Suprapubic skin (tissue), 3 donors: ENCODE results near the gene KLF16.

Source experiments
- CTCF ChIP-seq, 2 donors: fragments of 200-600 bp in 1 of 2; fragments of 450-650 bp in 1 of 2; sonication (generic) in 1 of 2; IDR thresholded peaks; one replicate each; pipeline ENCODE4 v1.5.1; 2016 to 2019; ENCODE audit warnings: antibody characterized with exemption in 2 of 2, mild to moderate bottlenecking in 1 of 2, moderate library complexity in 1 of 2
- POLR2A ChIP-seq, 2 donors: fragments of 450-650 bp; IDR thresholded peaks; one replicate each; pipeline ENCODE4 v1.6.1; 2017; ENCODE audit warnings: antibody characterized with exemption in 2 of 2, mild to moderate bottlenecking in 2 of 2, moderate library complexity in 2 of 2

DNA sequence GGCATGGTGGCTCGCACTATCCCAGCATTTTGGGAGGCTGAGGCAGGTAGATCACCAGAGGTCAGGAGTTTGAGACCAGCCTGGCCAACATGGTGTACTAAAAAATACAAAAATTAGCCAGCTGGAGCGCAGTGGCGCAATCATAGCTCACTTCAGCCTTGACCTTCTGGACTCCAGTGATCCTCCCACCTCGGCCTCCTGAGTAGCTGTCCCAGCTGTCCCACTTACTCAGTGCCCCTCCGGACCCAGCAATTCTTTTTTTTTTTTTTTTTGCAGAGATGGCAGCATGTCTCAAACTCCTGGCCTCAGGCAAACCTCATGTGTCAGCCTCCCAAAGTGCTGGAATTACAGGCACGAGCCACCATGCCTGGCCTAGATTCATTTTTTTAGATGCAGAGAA, 39.5 kb upstream of the KLF16 start:
- TF ChIP-seq POLR2A (IDR thresholded peaks at IDR 0.05) = no peak
- TF ChIP-seq CTCF (IDR thresholded peaks at IDR 0.05) = no peak
